Stimulated activated CD4-positive, alpha-beta T cell treated with anti-CD3 and anti-CD28 coated beads, Interleukin-1b, Interleukin-23, amount 100 ng/mL, for 4 hours (primary cell): ENCODE measurements around the gene WDR33.
"Not testable (repeated sequence)": the region's sequence is repeated elsewhere in the genome, so short reads cannot be mapped to it uniquely, and the experiment has no call there.

ENCODE experiments used
- DNase-seq, 2 donors: peaks; one replicate each; pipeline ENCODE4 v3.0.0-alpha.2; 2020; ENCODE audit warnings: low read depth in 2 of 2

Gene WDR33

GRCh38 chr2:127810619-127811396 is at the start of gene WDR33:
TSS of gene WDR33 (minus strand) at chr2:127811171. CDS start at chr2:127770981, 40,190 bp downstream.
- peak; percentile 86 to 91 for DNase-seq

- DNase-seq = no peak
These were observed 49.2 kb upstream of the WDR33 start for GRCh38 chr2:127860130-127860529.

DNA sequence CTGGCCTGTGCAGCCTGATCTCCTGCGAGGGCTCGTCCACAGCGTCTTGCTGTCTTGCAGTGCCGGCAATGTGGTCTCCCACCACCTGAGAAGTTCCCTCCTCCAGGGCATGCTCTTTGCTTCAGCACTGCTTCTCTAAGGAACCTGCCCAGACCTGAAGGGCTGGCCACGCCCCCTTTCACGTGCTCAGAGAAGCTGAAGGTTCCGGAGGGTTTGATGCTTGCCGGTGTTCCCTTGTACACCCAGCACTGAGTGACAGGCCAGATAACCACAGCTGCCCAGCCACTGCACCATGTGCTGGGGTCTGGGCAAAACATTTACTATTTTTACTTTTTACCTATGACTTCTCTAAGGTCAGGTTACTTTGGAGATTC is 48.7 kb upstream of the WDR33 start:
- DNase-seq = peak; percentile 48 to 55

GRCh38 chr2:127857265-127857808 is 46.4 kb upstream of the WDR33 start:
- DNase-seq = peak in 1 of 2 donors; percentile 7

- no peak for DNase-seq
These were observed 42.7 kb upstream of the WDR33 start for GRCh38 chr2:127853671-127854070.

GRCh38 chr2:127852388-127852787 is 41.4 kb upstream of the WDR33 start:
- DNase-seq = no peak

DNA sequence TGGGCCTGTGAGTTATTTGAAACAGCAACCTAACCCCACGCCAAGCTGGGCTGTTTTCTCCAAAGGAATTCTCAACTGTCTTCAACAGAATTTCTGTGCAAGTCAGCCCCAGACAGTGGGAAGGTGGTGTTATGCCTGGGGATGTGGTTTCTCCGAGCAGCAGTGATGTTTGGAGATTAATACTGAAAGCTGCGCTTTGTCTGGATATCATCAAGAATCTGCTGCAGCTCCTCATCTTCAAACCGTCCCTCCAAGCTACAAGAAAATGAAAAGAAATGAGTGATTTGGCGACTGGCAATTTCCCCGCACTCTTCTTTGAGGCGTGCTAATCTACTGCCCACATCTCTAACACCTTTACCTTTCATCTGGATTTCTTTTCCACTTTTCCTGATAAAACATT is 37.0 kb upstream of the WDR33 start:
- DNase-seq = no peak

DNA sequence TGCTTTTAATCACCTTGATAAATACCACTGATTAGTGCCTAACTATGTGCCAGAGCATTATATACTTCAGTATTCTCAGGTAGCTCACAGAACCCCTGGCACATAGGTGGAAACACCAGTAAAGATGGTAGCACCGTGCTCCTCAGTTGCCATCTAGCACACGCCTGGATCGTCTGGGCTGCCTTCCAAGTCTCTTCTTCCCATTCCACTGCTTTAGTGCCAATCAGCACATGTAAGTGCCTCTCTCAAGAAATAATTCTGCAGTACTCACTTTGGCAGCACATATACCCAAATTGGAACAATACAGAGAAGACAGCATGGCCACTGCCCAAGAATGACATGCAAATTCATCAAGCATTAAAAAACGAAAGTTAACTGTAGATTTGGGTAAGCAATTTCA is 34.0 kb upstream of the WDR33 start:
- DNase-seq = no peak

- DNase-seq = no peak
These were observed 32.7 kb upstream of the WDR33 start for GRCh38 chr2:127843677-127844076.

DNA sequence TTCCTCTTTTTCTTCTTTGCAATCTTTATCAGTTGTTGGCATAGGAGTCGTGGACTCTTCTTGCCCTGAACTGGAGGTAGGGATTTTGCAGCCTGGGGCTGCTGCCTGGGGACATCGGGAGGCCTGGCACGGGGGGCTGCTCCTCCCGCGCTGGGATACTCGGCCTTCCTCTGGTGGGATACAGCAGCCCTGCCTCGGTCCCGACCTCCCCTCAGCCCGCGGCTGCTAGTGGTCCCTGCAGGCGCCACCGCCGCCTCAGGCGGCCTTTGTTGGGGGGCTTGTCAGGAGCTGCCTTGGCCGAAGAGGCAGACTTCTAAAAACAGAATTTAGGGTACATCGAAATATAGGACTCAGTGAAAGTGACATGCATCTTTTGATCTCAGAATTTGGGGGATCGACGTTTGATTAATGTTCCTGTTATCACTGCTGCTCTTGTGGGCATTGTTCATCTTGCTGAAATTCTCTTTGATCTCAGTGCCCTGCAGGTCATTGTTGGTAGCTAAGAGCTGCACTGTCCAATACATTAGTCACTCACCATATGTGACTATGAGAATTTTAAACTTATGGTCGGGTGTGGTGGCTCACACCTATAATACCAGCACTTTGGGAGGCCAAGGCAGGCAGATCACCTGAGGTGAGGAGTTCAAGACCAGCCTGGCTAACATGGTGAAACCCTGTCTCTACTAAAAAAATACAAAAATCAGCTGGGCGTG is 30.7 kb upstream of the WDR33 start:
- no peak for DNase-seq

DNA sequence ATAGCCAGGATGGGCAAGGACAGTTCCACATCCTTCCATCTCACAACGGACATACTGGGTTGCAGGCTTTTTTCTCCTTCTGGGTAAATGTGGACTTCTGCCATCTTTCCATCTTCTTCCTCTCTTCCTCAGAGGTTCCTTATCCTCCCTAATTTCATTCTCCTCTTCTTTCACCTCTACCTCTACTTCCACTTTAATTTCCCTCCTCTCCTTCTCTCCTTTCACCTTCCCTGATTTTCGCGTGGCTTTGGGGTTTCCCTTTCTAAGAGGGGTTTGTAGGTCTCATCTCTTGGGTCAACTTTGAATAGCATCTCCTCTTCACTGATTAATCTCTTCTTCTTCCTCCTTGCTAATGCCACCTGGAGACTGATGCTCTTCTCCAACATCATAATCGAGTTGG is 29.9 kb upstream of the WDR33 start:
- DNase-seq = no peak

- no peak for DNase-seq
These were observed 24.0 kb upstream of the WDR33 start for GRCh38 chr2:127834951-127835350.

DNA sequence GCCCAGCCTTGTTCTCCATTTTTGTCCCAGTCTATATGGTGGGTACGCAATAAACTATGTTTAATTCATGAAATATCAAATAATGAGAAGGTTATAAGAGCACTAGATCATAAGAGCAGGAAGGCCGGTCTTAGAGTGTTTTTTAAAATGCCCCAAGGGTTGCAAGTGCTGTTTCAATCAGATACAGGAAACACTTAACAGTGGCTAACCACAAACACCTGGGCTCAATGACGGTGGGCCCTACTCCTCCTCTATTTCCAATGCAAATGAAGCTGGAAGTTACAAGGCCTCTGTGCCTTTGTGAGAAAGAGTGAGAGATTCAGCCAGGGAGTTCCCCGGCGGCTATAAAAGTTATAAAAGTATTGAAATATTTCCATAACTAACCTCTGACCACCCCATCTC is 18.9 kb upstream of the WDR33 start:
- DNase-seq = peak; percentile 16 to 31

GRCh38 chr2:127826708-127827107 is 15.7 kb upstream of the WDR33 start:
- not testable (repeated sequence) for DNase-seq

DNA sequence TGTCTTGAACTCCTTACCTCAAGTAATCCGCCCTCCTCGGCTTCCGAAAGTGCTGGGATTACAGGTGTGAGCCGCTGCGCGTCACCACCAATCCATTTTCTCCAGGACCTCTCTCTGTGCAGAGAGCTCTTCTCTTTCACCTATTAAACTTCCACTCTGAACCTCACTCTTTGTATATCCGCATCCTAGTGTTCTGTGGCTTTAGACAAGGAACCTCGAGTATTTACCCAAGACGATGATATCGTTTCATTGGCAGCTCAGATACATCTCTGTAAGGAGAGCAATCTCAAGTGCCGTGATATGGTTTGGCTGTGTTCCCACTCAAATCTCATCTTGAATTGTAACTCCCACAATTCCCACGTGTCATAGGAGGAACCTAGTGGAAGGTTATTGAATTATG is 15.1 kb upstream of the WDR33 start:
- DNase-seq = no peak

GRCh38 chr2:127820080-127820668 is 9.2 kb upstream of the WDR33 start:
- no peak for DNase-seq

- no peak for DNase-seq
These were observed 7.9 kb upstream of the WDR33 start for GRCh38 chr2:127818794-127819425.

DNA sequence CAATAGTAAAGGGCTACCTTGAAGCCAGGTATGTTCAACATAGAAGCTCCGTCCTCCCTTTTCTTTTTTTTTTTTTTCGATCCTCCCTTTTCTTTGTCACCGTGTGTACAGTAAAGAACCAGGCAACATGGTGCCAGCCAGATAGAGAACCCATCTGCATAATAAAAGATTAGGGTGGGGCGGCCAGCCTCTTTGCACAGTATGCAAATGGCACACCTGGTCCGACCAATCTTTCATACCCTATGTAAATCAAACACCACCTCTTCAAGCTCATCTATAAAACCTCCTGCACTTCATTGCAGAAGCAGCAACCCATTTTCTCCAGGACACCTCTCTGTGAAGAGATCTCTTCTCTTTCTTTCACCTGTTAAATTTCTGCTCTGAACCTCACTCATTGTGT is 7.3 kb upstream of the WDR33 start:
- no peak for DNase-seq

DNA sequence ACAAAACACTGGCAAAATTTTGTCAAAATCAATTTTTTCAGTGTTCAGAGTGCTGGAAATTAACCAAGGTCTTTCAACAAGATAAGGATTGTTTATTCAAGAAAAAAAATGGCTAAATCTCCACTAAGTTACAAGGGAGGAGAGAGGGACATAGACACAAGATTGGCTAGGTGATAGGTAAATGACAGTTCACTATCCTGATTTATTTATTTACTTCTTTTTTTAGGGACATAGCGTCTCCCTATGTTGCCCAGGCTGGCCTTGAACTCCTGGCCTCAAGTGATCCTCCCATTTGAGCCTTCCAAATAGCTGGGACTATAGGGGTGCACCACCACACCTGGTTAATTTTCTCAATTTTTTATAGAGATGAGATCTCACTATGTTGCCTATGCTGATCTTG is 3.7 kb upstream of the WDR33 start:
- no peak for DNase-seq

- not testable (repeated sequence) for DNase-seq
These were observed 1.5 kb upstream of the WDR33 start for GRCh38 chr2:127812441-127812840.

- DNase-seq = no peak
These were observed 688 bp upstream of the WDR33 start for GRCh38 chr2:127811397-127812321.
